ENCODE measurements around the gene RABAC1. TPM values are rescaled to one million over a fixed set of nuclear protein-coding genes. Genes with fewer than 3 reads are reported as not detected.
A peak's percentile ranks its signal among the peaks of the same experiment; 100 is the strongest.
"Not testable (repeated sequence)": the region's sequence is repeated elsewhere in the genome, so short reads cannot be mapped to it uniquely, and the experiment has no call there.

The RABAC1 gene
- total and polyA plus RNA-seq, 2 of the 8 experiments (the other 6 are each of a cell fraction or from before 2014, with no cell fraction given) = 124 to 439 TPM

DNA sequence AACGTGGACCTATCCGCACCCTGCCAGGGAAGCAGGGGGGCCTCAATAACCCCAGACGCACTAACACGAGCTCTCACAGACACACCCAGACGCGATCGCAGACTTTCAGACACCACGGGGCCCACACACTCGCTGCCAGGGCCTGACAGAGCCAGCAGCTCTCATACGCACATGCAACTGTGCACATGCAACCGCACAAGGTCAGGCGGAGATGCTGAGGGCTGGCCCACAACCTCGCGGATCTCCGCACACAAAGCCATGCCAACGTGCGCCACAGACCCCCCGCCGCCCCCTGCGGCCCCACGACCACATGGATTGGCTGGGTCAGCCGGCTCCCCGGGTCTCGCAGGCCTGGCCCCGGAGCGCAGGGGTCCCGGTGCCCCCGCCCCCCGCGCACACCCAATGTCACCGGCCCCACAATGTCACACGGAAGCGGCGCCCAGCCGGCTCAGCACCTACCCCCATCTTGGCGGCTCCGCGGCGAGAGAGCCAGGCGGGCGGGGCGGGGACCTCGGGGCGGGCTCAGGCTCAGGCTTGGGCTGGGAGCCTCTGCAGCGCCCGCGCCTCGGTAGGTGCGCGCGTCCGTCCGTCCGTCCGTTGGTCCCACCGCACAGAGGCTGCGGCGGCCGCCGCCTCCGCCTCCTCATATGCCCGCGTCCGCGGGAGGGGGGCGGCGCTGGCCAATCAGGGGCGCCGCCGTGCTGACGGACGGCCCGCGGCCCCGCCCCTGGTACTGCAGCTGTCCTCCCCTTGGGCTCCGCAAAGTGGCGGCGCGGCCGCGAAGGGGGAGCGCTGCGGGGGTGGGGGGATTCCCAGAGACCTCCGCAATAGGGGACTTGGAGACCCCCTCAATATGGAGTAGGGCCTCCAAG lies 34.7 kb upstream of the RABAC1 start, which contains the start of gene ATP1A3 (continued):
- TF ChIP-seq, protein P1, sequence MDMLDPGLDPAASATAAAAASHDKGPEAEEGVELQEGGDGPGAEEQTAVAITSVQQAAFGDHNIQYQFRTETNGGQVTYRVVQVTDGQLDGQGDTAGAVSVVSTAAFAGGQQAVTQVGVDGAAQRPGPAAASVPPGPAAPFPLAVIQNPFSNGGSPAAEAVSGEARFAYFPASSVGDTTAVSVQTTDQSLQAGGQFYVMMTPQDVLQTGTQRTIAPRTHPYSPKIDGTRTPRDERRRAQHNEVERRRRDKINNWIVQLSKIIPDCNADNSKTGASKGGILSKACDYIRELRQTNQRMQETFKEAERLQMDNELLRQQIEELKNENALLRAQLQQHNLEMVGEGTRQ (IDR thresholded peaks at IDR 0.05; ENCODE audit: low read length) = no peak
- TF ChIP-seq SP2 (IDR thresholded peaks at IDR 0.05; ENCODE audit: low read length) (no peak), CBX5 (IDR thresholded peaks at IDR 0.05; ENCODE audit: low read depth, low read length) (no peak)
- TF ChIP-seq, protein P2, sequence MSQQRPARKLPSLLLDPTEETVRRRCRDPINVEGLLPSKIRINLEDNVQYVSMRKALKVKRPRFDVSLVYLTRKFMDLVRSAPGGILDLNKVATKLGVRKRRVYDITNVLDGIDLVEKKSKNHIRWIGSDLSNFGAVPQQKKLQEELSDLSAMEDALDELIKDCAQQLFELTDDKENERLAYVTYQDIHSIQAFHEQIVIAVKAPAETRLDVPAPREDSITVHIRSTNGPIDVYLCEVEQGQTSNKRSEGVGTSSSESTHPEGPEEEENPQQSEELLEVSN (IDR thresholded peaks at IDR 0.05) = no peak
- TF ChIP-seq, protein P3, sequence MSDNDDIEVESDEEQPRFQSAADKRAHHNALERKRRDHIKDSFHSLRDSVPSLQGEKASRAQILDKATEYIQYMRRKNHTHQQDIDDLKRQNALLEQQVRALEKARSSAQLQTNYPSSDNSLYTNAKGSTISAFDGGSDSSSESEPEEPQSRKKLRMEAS (IDR thresholded peaks at IDR 0.05) = peak; percentile 62

DNA sequence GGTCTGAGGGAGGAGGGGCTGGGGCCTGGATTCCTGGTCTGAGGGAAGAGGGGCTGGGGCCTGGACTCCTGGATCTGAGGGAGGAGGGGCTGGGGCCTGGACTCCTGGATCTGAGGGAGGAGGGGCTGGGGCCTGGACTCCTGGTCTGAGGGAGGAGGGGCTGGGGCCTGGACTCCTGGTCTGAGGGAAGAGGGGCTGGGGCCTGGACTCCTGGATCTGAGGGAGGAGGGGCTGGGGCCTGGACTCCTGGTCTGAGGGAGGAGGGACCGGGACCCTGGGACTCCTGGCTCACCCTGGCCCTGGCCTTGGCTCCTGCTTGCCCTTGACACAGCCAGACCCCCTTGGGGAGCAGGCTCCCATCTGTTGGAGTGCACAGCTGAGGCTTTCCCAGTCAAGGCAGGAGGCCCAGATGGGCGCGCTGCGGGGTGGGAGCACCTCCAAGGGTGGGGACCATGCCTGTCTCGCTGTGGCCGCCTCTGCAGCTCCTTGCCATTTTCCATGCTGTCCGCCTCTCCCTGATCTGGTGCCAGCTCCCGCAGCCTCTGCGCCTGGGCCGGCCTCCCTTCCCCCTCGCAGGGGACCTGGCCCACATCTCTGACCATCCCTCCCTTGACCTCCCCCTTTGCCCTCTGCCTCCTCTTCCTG lies 32.9 kb upstream of the RABAC1 start:
- not testable (repeated sequence) for H4K5ac ChIP-seq (ENCODE audit: insufficient read length, low read depth, low read length); H3K27ac ChIP-seq (ENCODE audit: low read depth, low read length); H3K4ac ChIP-seq (replicated peaks; ENCODE audit: insufficient read length, low read depth, low read length); H2BK5ac ChIP-seq (ENCODE audit: low read depth, low read length); H3K4me3 ChIP-seq (ENCODE audit: extremely low read depth in 1 of 4, insufficient read depth in 2 of 4, low read depth in 3 of 4, low read length in 4 of 4); FAIRE-seq; H3K4me1 ChIP-seq (replicated peaks in 1 of 4; ENCODE audit: control insufficient read depth in 3 of 4, insufficient read depth in 4 of 4, low read length in 3 of 4); H3K9ac ChIP-seq (replicated peaks in 1 of 4; ENCODE audit: extremely low read depth in 1 of 4, low read depth in 3 of 4, low read length in 3 of 4); H2BK20ac ChIP-seq (ENCODE audit: low read length); H3K18ac ChIP-seq (ENCODE audit: extremely low read depth, low read length); DNase-seq (ENCODE audit: low read depth in 1 of 2, low spot score in 2 of 2); H4K8ac ChIP-seq (ENCODE audit: extremely low read depth, insufficient read depth, low read length); H2BK120ac ChIP-seq (replicated peaks; ENCODE audit: low read depth, low read length); H3K9me3 ChIP-seq (ENCODE audit: insufficient read depth in 2 of 2, low read depth in 1 of 2, low read length in 1 of 2); H3K79me1 ChIP-seq (ENCODE audit: low read depth, low read length); H4K91ac ChIP-seq (replicated peaks; ENCODE audit: insufficient read length, low read length); H3K23ac ChIP-seq (ENCODE audit: insufficient read length); H2BK15ac ChIP-seq (ENCODE audit: low read length); H3K36me3 ChIP-seq (ENCODE audit: control insufficient read depth in 2 of 4, insufficient read depth in 4 of 4, low read length in 3 of 4); H2AK5ac ChIP-seq (ENCODE audit: low read depth, low read length); H2AFZ ChIP-seq (ENCODE audit: low read length); H3K14ac ChIP-seq (ENCODE audit: insufficient read length); H3K79me2 ChIP-seq (ENCODE audit: control insufficient read depth in 1 of 2, insufficient read depth in 2 of 2, low read length in 2 of 2); H3K56ac ChIP-seq (replicated peaks; ENCODE audit: insufficient read length, low read depth, low read length)
- peak overlapping the region; percentile 55; the same call in 1 of the 2 replicates for H2BK12ac ChIP-seq (ENCODE audit: low read depth, low read length)
- ChIA-PET CTCF (ENCODE audit: partially characterized antibody) (interaction anchor here (0.8 kb wide), 2 partner anchors 36 to 431 kb away, joined by 3 to 4 read pairs; no protein-coding TSS in a partner anchor), POLR2A (ENCODE audit: partially characterized antibody) (interaction anchor here (0.6 to 1.1 kb wide), 3 partner anchors 12 to 84 kb away, joined by 3 read pairs; partner anchors contain the start of gene ZNF574)
- H3K27me3 ChIP-seq (replicated peaks in 1 of 4; ENCODE audit: control insufficient read depth in 3 of 4, extremely low read depth in 1 of 4, insufficient read depth in 3 of 4, low read length in 3 of 4) = peaks cover 5 to 34% (median 32%) of the 10 kb centered on the region in 4 experiments
- 95% methylated on average over 10 of the region's 11 CpGs; no CpG with 5 or more reads in 1 of the 2 experiments for WGBS, 2 experiments (ENCODE audit: extremely low coverage in 1 of 2, insufficient coverage in 1 of 2, insufficient read length in 1 of 2, insufficient replicate concordance in 2 of 2, low coverage in 1 of 2, low lambda C conversion rate in 2 of 2, missing lambda C conversion rate in 1 of 2)
- H3K4me2 ChIP-seq (ENCODE audit: insufficient read depth in 1 of 2, low read depth in 2 of 2, low read length in 2 of 2) = peak overlapping the region in 1 of 2 experiments; percentile 88; a peak in 1 of 4 replicates
- H4K20me1 ChIP-seq (replicated peaks in 1 of 2; ENCODE audit: control insufficient read depth in 1 of 2, insufficient read depth in 2 of 2, low read length in 2 of 2) = peaks cover 6 to 23% of the 10 kb centered on the region in 2 experiments
- H3K23me2 ChIP-seq (ENCODE audit: low read depth, low read length) = peaks cover 13% of the 10 kb centered on the region; the same call in 1 of the 2 replicates

All from H1 (cell line).